Skeletal muscle satellite cell (primary cell): ENCODE data around the gene UCN2.

Experiments used
- H3K27me3 ChIP-seq: 2 replicates; pipeline ENCODE4 v1.7.0; 2013; ENCODE audit warnings: low read length; ENCODE audit not compliant: control insufficient read depth, insufficient read depth
- H3K36me3 ChIP-seq: 2 replicates; pipeline ENCODE4 v1.7.0; 2013; ENCODE audit warnings: mild to moderate bottlenecking, control low read depth, low read length; ENCODE audit not compliant: insufficient read depth
- H3K4me1 ChIP-seq: 2 replicates; pipeline ENCODE4 v1.7.0; 2013; ENCODE audit warnings: low read length; ENCODE audit not compliant: control insufficient read depth, insufficient read depth
- H3K4me2 ChIP-seq: 2 replicates; pipeline ENCODE4 v1.7.0; 2013; ENCODE audit warnings: mild to moderate bottlenecking, low read length
- H3K4me3 ChIP-seq: 2 replicates; pipeline ENCODE4 v1.7.0; 2013; ENCODE audit warnings: low read length
- H3K9ac ChIP-seq: 2 replicates; pipeline ENCODE4 v1.7.0; 2013; ENCODE audit warnings: mild to moderate bottlenecking, low read depth, low read length, moderate library complexity
- H3K9me3 ChIP-seq: replicated peaks from 2 replicates; pipeline ENCODE4 v1.7.0; 2013; ENCODE audit warnings: mild to moderate bottlenecking, control low read depth, low read length

UCN2 gene

GRCh38 chr3:48567500-48567899 is 3.9 kb upstream of the UCN2 start:
- Histone ChIP-seq H3K36me3 (peaks cover 3% of the 10 kb centered on the region), H3K9ac (no peak overlapping the region), H3K27me3 (no peaks in the 10 kb centered on the region), H3K4me2 (no peak overlapping the region), H3K4me3 (no peak overlapping the region), H3K9me3 (no peaks in the 10 kb centered on the region), H3K4me1 (peaks cover 43% of the 10 kb centered on the region)

GRCh38 chr3:48567090-48567489 is 3.5 kb upstream of the UCN2 start:
- H3K36me3 ChIP-seq, result peaks cover 3% of the 10 kb centered on the region

GRCh38 chr3:48566401-48566760 is 2.8 kb upstream of the UCN2 start:
- Histone ChIP-seq H3K9me3 (no peaks in the 10 kb centered on the region), H3K4me3 (no peak overlapping the region), H3K36me3 (no peaks in the 10 kb centered on the region), H3K4me1 (peaks cover 49% of the 10 kb centered on the region), H3K27me3 (no peaks in the 10 kb centered on the region), H3K4me2 (no peak overlapping the region), H3K9ac (no peak overlapping the region)

More at GRCh38 chr3:48567090-48567489, 3.5 kb upstream of the UCN2 start:
- H3K4me1 ChIP-seq, result peaks cover 43% of the 10 kb centered on the region
- no peak overlapping the region for H3K4me3 ChIP-seq
- no peak overlapping the region for H3K4me2 ChIP-seq
- H3K9me3 ChIP-seq, result no peaks in the 10 kb centered on the region
- no peak overlapping the region for H3K9ac ChIP-seq
- H3K27me3 ChIP-seq, result no peaks in the 10 kb centered on the region

- H3K4me2 ChIP-seq, result peak overlapping the region; percentile 44
- H3K9ac ChIP-seq, result peak overlapping the region; percentile 37
- H3K4me1 ChIP-seq, result peaks cover 55% of the 10 kb centered on the region
- H3K36me3 ChIP-seq, result no peaks in the 10 kb centered on the region
- peak overlapping the region; percentile 36 for H3K4me3 ChIP-seq
- no peaks in the 10 kb centered on the region for H3K9me3 ChIP-seq
- H3K27me3 ChIP-seq, result no peaks in the 10 kb centered on the region
These were observed 2.2 kb upstream of the UCN2 start for GRCh38 chr3:48565591-48566400.

GRCh38 chr3:48565186-48565585 is 1.6 kb upstream of the UCN2 start:
- Histone ChIP-seq H3K9me3 (no peaks in the 10 kb centered on the region), H3K4me3 (no peak overlapping the region), H3K9ac (peak overlapping the region; percentile 37), H3K4me2 (no peak overlapping the region), H3K4me1 (peaks cover 61% of the 10 kb centered on the region), H3K36me3 (no peaks in the 10 kb centered on the region), H3K27me3 (no peaks in the 10 kb centered on the region)

GRCh38 chr3:48564667-48565066 is 1.1 kb upstream of the UCN2 start:
- Histone ChIP-seq H3K9me3 (no peaks in the 10 kb centered on the region), H3K27me3 (no peaks in the 10 kb centered on the region), H3K36me3 (no peaks in the 10 kb centered on the region), H3K9ac (peak overlapping the region; percentile 78), H3K4me2 (no peak overlapping the region), H3K4me3 (no peak overlapping the region), H3K4me1 (peaks cover 66% of the 10 kb centered on the region)

GRCh38 chr3:48564022-48564421 is 441 bp upstream of the UCN2 start:
- H3K27me3 ChIP-seq, result no peaks in the 10 kb centered on the region
- H3K4me1 ChIP-seq, result peaks cover 73% of the 10 kb centered on the region
- H3K36me3 ChIP-seq, result no peaks in the 10 kb centered on the region
- H3K9ac ChIP-seq, result peak overlapping the region; percentile 78
- H3K4me2 ChIP-seq, result peak overlapping the region; percentile 59
- H3K9me3 ChIP-seq, result no peaks in the 10 kb centered on the region
- H3K4me3 ChIP-seq, result peak overlapping the region; percentile 29

- Histone ChIP-seq H3K4me1 (peaks cover 86% of the 10 kb centered on the region), H3K4me2 (no peak overlapping the region), H3K9ac (no peak overlapping the region), H3K36me3 (no peaks in the 10 kb centered on the region), H3K27me3 (no peaks in the 10 kb centered on the region), H3K4me3 (no peak overlapping the region), H3K9me3 (no peaks in the 10 kb centered on the region)
These were observed 1.1 kb downstream of the UCN2 start for GRCh38 chr3:48562367-48563095.

- Histone ChIP-seq H3K4me1 (peaks cover 86% of the 10 kb centered on the region), H3K27me3 (no peaks in the 10 kb centered on the region), H3K4me2 (peak overlapping the region; percentile 76), H3K4me3 (peak overlapping the region; percentile 57), H3K9me3 (no peaks in the 10 kb centered on the region), H3K9ac (peak overlapping the region; percentile 59), H3K36me3 (no peaks in the 10 kb centered on the region)
These were observed 2.4 kb downstream of the UCN2 start for GRCh38 chr3:48561045-48561736.

GRCh38 chr3:48560648-48561018 is 2.9 kb downstream of the UCN2 start:
- Histone ChIP-seq H3K36me3 (no peaks in the 10 kb centered on the region), H3K9ac (peak overlapping the region; percentile 59)

GRCh38 chr3:48558493-48559134 is 5.0 kb downstream of the UCN2 start:
- H3K9ac ChIP-seq, result no peak overlapping the region
- no peaks in the 10 kb centered on the region for H3K27me3 ChIP-seq
- H3K36me3 ChIP-seq, result no peaks in the 10 kb centered on the region
- H3K9me3 ChIP-seq, result no peaks in the 10 kb centered on the region
- H3K4me1 ChIP-seq, result peaks cover 64% of the 10 kb centered on the region
- H3K4me3 ChIP-seq, result no peak overlapping the region
- no peak overlapping the region for H3K4me2 ChIP-seq

More at GRCh38 chr3:48560648-48561018, 2.9 kb downstream of the UCN2 start:
- peaks cover 84% of the 10 kb centered on the region for H3K4me1 ChIP-seq
- H3K27me3 ChIP-seq, result no peaks in the 10 kb centered on the region
- H3K9me3 ChIP-seq, result no peaks in the 10 kb centered on the region
- H3K4me2 ChIP-seq, result peak overlapping the region; percentile 76
- H3K4me3 ChIP-seq, result peak overlapping the region; percentile 57
